SK-N-SH treated with all-trans-retinoic acid at 6 μM for 48 hours (cell line): ENCODE data around the gene RSAD2.

Source experiments
- ARNTL ChIP-seq: fragments of 450-650 bp; formaldehyde crosslinking; IDR thresholded peaks from 2 replicates; pipeline ENCODE4 v1.5.0; 2020; ENCODE audit warnings: low read depth, mild to moderate bottlenecking, moderate library complexity, borderline replicate concordance
- BACH2 ChIP-seq: fragments of 250-450 bp; sonication (Bioruptor Pico); IDR thresholded peaks from 2 replicates; pipeline ENCODE4 v1.9.0; 2021; ENCODE audit warnings: mild to moderate bottlenecking, borderline replicate concordance
- CREB5 ChIP-seq: fragments of 250-450 bp; sonication (Bioruptor Pico); IDR thresholded peaks from 2 replicates; pipeline ENCODE4 v1.5.1; 2020; ENCODE audit warnings: low read depth, mild to moderate bottlenecking, moderate library complexity
- CSDC2 ChIP-seq: fragments of 250-450 bp; sonication (Bioruptor Pico); IDR thresholded peaks from 2 replicates; pipeline ENCODE4 v1.5.0; 2020; ENCODE audit warnings: mild to moderate bottlenecking, moderate library complexity
- ESRRG ChIP-seq: fragments of 250-450 bp; sonication (Bioruptor Pico); IDR thresholded peaks from 2 replicates; pipeline ENCODE4 v1.6.1; 2021; ENCODE audit warnings: mild to moderate bottlenecking
- GLIS3 ChIP-seq: fragments of 250-450 bp; sonication (Bioruptor Pico); IDR thresholded peaks from 2 replicates; pipeline ENCODE4 v1.5.0; 2020; ENCODE audit warnings: mild to moderate bottlenecking, moderate library complexity
- RARB ChIP-seq: fragments of 250-450 bp; sonication (Bioruptor Pico); IDR thresholded peaks from 2 replicates; pipeline ENCODE4 v1.8.0; 2021; ENCODE audit warnings: mild to moderate bottlenecking, moderate library complexity
- SNAI2 ChIP-seq: fragments of 250-450 bp; sonication (Bioruptor Pico); IDR thresholded peaks from 2 replicates; pipeline ENCODE4 v1.5.0; 2020; ENCODE audit warnings: mild to moderate bottlenecking, moderate library complexity
- ZC3H10 ChIP-seq: fragments of 250-450 bp; sonication (Bioruptor Pico); IDR thresholded peaks from 2 replicates; pipeline ENCODE4 v1.5.1; 2021; ENCODE audit warnings: mild to moderate bottlenecking, moderate library complexity
- ZFP3 ChIP-seq: fragments of 250-450 bp; sonication (Bioruptor Pico); IDR thresholded peaks from 2 replicates; pipeline ENCODE4 v1.5.0; 2020; ENCODE audit warnings: mild to moderate bottlenecking, moderate library complexity
- ZFP30 ChIP-seq: fragments of 450-650 bp; formaldehyde crosslinking; IDR thresholded peaks from 2 replicates; pipeline ENCODE4 v1.5.0; 2022; ENCODE audit warnings: mild to moderate bottlenecking, moderate library complexity

DNA sequence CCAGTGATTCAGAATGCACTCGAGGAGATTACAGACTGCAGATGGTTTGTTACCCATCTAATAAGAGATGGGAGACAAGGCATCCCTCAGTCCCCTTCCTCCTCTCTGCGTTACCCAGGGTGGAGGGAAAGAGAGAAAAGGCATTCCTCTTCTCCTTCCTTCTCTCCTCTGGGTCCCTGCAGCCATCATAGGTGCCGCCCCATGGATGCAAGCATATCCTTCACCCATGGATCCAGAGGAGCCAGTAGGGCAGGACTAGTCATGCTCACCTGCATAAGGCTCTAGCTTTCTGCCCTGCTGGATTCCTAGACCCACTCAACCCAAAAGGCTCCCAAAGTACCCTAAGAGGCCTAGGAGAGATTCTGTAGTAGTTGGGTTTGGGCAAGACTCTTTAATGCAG is 32.3 kb upstream of the RSAD2 start:
- TF ChIP-seq GLIS3 (CRISPR knock-in tag) = no peak
- no peak for TF ChIP-seq BACH2 (CRISPR knock-in tag)
- no peak for TF ChIP-seq RARB (CRISPR knock-in tag)
- TF ChIP-seq CSDC2 = no peak
- no peak for TF ChIP-seq ARNTL (CRISPR knock-in tag)
- TF ChIP-seq ZFP30 (CRISPR knock-in tag) = peak; percentile 25; the same call in 1 of the 2 replicates
- no peak for TF ChIP-seq ESRRG
- TF ChIP-seq ZFP3 (CRISPR knock-in tag) = 0 out of 2 replicates have a peak, but pooled peaks have one; percentile 11
- TF ChIP-seq ZC3H10 (CRISPR knock-in tag) = no peak
- no peak for TF ChIP-seq SNAI2
- TF ChIP-seq CREB5 = no peak
